ENCODE data around the gene ENPP1. TPM values are rescaled to one million over a fixed set of nuclear protein-coding genes. Genes with fewer than 3 reads are reported as not detected.

The ENPP1 gene
- total RNA-seq, 4 donors from 2014 or later = 7.9 to 35.2 (median 19.2) TPM

DNA sequence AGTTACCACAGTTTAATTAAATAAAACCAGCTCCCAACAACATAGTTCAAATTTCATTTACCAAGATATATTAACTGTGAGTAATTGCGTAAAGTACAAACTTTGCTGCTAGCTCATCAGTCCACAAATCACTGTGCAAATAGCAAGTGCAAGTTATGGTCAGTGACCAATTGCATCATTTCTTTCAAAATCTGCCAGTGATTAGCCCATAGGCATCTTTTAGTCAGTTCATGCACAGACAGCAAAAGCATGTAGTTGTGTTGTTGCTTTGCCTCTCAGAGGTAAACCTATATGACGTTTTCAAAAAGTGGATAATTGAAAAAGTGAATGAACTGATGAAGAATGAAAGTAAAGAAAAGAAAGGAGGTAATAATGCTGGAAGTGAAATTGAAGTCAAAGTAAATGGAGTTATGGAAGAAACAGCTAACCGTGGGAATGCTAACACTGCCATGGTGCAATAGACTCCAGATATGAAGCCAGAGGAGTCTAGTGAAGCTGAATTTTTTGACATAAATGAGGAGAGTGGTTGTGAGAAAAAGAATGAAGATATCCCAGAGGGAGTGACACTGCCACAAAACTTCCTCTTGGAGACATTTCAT, 36.5 kb downstream of the ENPP1 start:
- Histone ChIP-seq H3K36me3 (no peaks in the 10 kb centered on the region), H3K4me1 (peaks cover 0 to 3% (median 0%) of the 10 kb centered on the region in 4 donors), H3K27me3 (no peaks in the 10 kb centered on the region), H3K4me3 (no peak overlapping the region), H3K27ac (replicated peaks in 1 of 4) (no peak overlapping the region), H3K9me3 (no peaks in the 10 kb centered on the region)
- no peak for TF ChIP-seq POLR2A (IDR thresholded peaks at IDR 0.05; ENCODE audit: low read depth)
- no peak for TF ChIP-seq POLR2AphosphoS5 (IDR thresholded peaks at IDR 0.05)
- TF ChIP-seq, protein P1, sequence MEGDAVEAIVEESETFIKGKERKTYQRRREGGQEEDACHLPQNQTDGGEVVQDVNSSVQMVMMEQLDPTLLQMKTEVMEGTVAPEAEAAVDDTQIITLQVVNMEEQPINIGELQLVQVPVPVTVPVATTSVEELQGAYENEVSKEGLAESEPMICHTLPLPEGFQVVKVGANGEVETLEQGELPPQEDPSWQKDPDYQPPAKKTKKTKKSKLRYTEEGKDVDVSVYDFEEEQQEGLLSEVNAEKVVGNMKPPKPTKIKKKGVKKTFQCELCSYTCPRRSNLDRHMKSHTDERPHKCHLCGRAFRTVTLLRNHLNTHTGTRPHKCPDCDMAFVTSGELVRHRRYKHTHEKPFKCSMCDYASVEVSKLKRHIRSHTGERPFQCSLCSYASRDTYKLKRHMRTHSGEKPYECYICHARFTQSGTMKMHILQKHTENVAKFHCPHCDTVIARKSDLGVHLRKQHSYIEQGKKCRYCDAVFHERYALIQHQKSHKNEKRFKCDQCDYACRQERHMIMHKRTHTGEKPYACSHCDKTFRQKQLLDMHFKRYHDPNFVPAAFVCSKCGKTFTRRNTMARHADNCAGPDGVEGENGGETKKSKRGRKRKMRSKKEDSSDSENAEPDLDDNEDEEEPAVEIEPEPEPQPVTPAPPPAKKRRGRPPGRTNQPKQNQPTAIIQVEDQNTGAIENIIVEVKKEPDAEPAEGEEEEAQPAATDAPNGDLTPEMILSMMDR (IDR thresholded peaks at IDR 0.05) = no peak
- WGBS = 94% methylated on average over 3 of the region's 3 CpGs
- no peak for DNase-seq (ENCODE audit: extremely low spot score)
- intact Hi-C loops (cut with DNase I) = no loop called here

DNA sequence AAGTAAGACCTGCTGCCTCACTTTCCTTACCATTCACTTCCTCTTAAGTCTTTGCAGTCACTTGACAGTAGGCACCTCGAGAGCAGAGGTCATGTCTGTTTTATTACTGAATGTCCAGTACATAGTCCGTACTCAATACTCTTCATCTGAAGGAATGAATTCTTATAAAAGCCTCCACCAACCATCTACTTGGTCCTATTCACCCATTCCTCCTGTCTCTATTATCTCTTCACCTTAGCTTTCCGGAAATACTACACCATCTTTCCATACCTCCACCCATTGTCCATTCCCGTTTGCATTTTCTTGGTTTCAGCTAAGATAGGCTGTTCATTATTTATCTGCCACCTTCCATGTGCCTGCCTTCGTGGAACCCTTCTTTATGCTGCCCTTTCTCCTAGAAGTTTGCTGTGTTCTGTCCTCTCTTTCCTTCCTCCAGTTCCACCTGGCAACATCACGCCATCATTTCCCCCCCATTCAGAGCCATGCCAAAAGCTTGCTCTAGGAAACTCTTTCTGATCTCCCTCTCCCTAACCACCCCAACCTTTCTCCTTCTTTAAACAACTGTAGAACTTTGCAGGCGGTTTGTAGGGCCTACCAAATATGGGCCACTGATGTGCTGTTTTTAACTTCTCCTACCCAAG, 38.3 kb downstream of the ENPP1 start:
- Histone ChIP-seq H3K27ac (replicated peaks in 1 of 4) (no peak overlapping the region), H3K4me1 (peaks cover 0 to 3% (median 0%) of the 10 kb centered on the region in 4 donors), H3K9me3 (no peaks in the 10 kb centered on the region), H3K4me3 (no peak overlapping the region), H3K36me3 (peaks cover 0 to 8% (median 0%) of the 10 kb centered on the region in 4 donors), H3K27me3 (no peaks in the 10 kb centered on the region)
- TF ChIP-seq, protein P1 (IDR thresholded peaks at IDR 0.05) = no peak
- TF ChIP-seq POLR2A (IDR thresholded peaks at IDR 0.05; ENCODE audit: low read depth) (no peak), EP300 (IDR thresholded peaks at IDR 0.05) (no peak), POLR2AphosphoS5 (IDR thresholded peaks at IDR 0.05) (no peak)
- DNase-seq (ENCODE audit: extremely low spot score) = no peak
- intact Hi-C loops (cut with DNase I) = no loop called here
- WGBS = 87% methylated on average over 7 of the region's 7 CpGs

DNA sequence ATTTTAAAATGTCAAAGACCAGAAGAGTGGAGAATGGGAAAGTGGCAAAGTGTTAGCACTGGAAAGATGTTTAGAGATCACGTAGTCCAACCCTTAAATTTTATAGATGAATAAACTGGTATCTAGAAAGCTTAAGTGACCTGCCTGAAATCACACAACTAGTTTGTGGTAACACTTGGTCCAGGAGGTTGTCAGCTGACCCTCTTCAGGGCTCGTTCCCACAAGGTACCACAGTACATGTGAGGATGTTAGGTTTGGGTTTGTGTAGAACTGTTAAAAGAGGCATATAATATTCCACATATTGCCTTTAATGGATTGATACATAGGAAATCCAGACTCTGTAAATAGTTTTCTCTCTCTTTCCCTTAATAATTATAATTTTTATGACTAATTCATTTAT, 39.1 kb downstream of the ENPP1 start:
- 90% methylated on average over 2 of the region's 2 CpGs for WGBS
- H3K36me3 ChIP-seq = peaks cover 0 to 11% (median 0%) of the 10 kb centered on the region in 4 donors
- H3K4me3 ChIP-seq = no peak overlapping the region

DNA sequence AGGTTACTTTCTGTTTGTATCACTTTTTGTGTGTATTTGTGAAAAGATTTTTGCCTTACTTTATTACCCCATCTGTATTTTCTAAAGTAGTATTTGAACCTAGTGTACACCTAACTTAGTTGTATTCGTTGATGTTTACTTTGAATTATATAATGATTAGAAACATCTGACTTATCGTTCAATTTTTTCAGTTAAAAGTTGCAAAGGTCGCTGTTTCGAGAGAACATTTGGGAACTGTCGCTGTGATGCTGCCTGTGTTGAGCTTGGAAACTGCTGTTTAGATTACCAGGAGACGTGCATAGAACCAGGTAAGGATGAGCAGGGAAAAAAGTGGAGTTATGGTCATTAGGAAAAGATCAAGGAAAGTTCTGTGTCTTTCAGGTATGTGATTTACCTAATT, 42.0 kb downstream of the ENPP1 start:
- no peaks in the 10 kb centered on the region for H3K4me1 ChIP-seq
- H3K27me3 ChIP-seq = no peaks in the 10 kb centered on the region
- H3K4me3 ChIP-seq = no peak overlapping the region
- peaks cover 0 to 11% (median 0%) of the 10 kb centered on the region in 4 donors for H3K36me3 ChIP-seq
- H3K9me3 ChIP-seq = no peaks in the 10 kb centered on the region
- intact Hi-C loops (cut with DNase I) = no loop called here
- H3K27ac ChIP-seq (replicated peaks in 1 of 4) = no peak overlapping the region
- no peak for TF ChIP-seq EP300 (IDR thresholded peaks at IDR 0.05)
- no peak for TF ChIP-seq POLR2A (IDR thresholded peaks at IDR 0.05; ENCODE audit: low read depth)
- no peak for TF ChIP-seq POLR2AphosphoS5 (IDR thresholded peaks at IDR 0.05)
- DNase-seq (ENCODE audit: extremely low spot score) = no peak
- 72% methylated on average over 6 of the region's 6 CpGs for WGBS

More for the DNA sequence above, 39.1 kb downstream of the ENPP1 start:
- H3K4me1 ChIP-seq = peaks cover 0 to 3% (median 0%) of the 10 kb centered on the region in 4 donors
- H3K27ac ChIP-seq (replicated peaks in 1 of 4) = no peak overlapping the region
- no peaks in the 10 kb centered on the region for H3K27me3 ChIP-seq
- TF ChIP-seq, protein P1 (IDR thresholded peaks at IDR 0.05) = no peak
- TF ChIP-seq EP300 (IDR thresholded peaks at IDR 0.05) = no peak
- TF ChIP-seq POLR2AphosphoS5 (IDR thresholded peaks at IDR 0.05) = no peak
- no peak for TF ChIP-seq POLR2A (IDR thresholded peaks at IDR 0.05; ENCODE audit: low read depth)
- H3K9me3 ChIP-seq = no peaks in the 10 kb centered on the region
- intact Hi-C loops (cut with DNase I) = no loop called here
- DNase-seq (ENCODE audit: extremely low spot score) = no peak

DNA sequence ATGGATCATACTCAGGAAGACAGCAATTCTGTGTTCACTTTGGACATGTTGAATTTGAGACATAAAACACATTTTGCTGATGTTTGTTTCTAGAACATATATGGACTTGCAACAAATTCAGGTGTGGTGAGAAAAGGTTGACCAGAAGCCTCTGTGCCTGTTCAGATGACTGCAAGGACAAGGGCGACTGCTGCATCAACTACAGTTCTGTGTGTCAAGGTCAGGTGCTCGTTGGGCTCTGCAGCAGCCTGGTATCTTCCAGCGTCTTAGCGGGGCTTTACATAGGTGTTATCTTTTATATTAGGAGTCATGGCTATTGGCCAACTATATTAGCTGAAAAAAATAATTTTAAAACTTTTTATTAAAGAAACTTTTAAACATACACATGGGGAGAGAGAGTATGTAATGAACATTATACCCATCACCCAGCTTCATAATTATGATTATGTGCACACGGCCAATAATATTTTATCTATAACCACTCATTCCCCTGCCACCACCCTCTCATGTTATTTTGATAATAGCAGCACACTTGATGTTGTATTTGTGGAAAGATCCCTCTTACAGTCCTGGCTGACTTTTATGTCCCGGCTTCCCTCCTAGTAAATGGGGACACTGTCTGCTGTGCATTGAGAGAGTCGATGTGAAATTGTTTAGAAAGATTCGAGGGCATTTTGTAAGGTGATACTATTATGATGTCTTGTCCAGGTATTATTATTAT, 43.4 kb downstream of the ENPP1 start:
- no peak for TF ChIP-seq POLR2AphosphoS5 (IDR thresholded peaks at IDR 0.05)
- no peak for TF ChIP-seq EP300 (IDR thresholded peaks at IDR 0.05)
- no peak for TF ChIP-seq POLR2A (IDR thresholded peaks at IDR 0.05; ENCODE audit: low read depth)
- TF ChIP-seq, protein P1 (IDR thresholded peaks at IDR 0.05) = no peak
- Histone ChIP-seq H3K4me3 (no peak overlapping the region), H3K27me3 (no peaks in the 10 kb centered on the region), H3K27ac (replicated peaks in 1 of 4) (no peak overlapping the region), H3K4me1 (no peaks in the 10 kb centered on the region), H3K36me3 (peaks cover 0 to 11% (median 0%) of the 10 kb centered on the region in 4 donors), H3K9me3 (no peaks in the 10 kb centered on the region)
- WGBS = 93% methylated on average over 8 of the region's 8 CpGs
- no peak for DNase-seq (ENCODE audit: extremely low spot score)
- intact Hi-C loops (cut with DNase I) = no loop called here

Measured in esophagus muscularis mucosa (tissue), 4 donors.